T-helper 9 cell (primary cell): ENCODE results near the gene CMSS1.

Source experiments
- DNase-seq: peaks from one replicate; pipeline ENCODE4 v3.0.0-alpha.2; 2020

Gene CMSS1

GRCh38 chr3:99961756-99962515 lies 144.3 kb downstream of the CMSS1 start:
- DNase-seq = no peak

GRCh38 chr3:99962703-99963102 lies 145.0 kb downstream of the CMSS1 start:
- DNase-seq = no peak

DNA sequence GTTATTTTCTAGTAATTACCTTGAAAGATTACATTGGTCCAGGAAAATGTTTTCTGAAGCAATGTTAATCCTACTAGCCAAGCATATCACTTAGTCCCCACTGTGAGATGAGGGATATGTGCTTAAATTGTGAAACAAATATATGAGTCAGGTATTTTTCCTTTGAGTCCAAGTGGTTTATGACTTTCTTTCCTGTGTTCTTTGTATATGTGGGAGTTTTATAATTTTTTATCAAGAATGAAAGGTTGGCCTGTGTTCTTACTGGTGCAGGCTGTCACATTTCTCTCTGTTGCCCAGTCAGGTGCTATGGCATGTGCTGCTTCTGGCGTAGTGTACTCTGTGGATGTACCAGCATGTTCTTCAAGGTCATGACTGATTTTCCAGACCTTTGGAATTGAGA lies 147.4 kb downstream of the CMSS1 start:
- DNase-seq = no peak

GRCh38 chr3:99965681-99966408 lies 148.2 kb downstream of the CMSS1 start:
- DNase-seq = no peak

GRCh38 chr3:99966662-99967416 lies 149.2 kb downstream of the CMSS1 start:
- DNase-seq = no peak

DNA sequence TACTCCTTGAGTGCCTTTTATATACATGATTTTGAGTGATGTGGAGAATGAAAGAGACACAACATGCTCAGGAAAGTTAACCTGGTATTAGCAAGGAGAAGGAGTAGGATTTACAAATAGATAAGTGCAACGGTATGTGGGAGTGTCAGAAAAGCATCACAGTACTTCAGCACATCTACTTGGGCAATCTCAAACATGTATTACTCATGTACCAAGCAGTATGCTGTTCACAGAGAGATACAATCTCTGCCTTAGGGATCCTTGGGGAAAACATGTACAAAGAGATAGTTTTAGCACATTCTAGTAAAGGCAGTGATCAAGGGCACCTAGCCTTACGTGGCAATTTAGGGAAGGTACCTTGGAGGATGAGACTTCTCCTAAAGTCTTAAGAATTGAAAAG lies 150.1 kb downstream of the CMSS1 start:
- DNase-seq = no peak

GRCh38 chr3:99969136-99969535 lies 151.5 kb downstream of the CMSS1 start:
- no peak for DNase-seq

DNA sequence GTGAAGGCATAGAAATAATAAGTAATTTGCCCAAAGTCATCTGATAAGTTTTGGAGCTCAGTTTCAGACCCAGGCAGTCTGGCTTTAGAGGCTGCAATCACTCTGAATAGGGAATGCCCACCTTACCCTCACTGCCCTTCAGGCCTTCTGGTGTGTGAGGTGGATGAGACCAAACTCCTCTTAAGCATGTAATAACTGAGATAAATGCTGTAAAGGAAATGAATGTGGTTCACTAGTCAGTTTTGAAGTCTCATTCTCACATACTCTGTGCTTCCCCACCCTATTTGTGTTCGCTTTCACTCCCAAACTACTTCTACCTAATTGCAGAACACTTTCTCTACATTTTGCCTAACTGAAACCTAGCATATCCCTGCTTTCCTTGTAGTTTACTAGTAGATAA lies 152.5 kb downstream of the CMSS1 start:
- no peak for DNase-seq

- no peak for DNase-seq
Measured at GRCh38 chr3:99971761-99972160, 154.1 kb downstream of the CMSS1 start.

DNA sequence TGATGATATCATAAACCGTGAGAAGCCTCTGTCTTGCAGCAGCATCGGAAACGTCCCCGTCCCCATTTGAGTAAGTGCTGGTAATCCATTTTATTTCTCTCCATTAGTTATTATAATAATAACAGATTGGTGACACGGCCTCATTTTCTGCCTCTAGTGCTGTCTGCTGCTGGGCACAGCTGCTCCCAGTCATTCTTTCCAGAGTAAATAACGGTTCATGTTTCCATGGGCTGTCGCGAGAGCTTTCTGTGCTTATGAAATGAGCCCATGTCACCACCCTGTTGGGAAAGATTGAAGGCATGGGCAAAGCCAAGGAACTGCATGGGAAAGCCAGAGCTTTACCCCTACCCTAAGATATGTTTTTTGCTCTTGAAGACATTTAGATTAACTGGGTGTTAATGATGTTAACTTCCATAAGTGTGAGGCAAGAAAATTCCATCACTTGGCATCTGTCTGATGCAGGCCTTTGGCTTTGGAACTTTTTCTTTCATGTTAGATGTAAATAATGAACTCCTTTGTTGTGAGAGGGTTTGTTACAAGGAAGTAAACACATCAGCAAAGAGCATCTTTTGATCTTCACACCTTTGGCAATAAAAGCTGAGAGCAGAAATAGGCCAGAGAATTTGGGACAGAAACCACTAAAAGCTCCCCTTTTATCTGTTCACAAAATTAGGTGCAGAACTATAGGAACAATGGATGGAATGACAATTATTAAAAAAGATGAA lies 154.9 kb downstream of the CMSS1 start:
- no peak for DNase-seq

DNA sequence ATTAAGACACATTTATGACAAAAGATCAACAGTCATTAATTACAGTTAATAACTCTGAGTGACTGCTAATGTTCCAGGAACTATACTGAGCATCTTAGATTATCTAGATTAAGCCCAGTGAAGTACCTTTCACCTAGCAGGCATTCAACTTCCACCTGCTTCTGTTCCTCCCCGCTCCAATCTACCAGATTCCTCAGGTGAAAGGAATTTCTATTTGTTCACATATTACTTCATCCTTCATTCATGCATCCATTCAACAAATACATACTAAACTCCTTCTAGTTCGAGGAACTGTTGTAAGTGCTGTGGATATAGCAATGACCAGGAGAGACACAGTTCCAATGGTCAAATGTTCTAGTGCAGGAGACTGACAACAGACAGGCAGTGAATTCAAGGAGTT lies 157.3 kb downstream of the CMSS1 start:
- no peak for DNase-seq

DNA sequence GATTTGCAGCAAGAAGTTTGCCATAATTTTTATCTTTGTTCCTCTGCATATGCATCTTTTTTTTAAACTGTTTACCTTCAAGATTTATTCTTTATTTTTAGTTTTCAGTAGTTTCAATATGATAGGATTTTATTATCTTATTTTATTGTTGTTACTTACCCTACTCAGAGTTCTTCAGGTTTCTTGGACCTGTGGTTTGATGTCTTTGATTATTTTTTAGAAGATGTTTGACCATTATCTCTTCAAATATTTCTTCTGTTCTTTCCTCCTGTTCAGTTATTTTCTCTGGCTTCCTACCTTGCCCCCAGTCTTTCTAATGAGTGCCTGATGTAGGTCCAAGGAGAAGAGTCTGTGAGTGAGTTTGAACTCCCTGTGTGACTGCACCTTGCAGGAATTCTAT lies 158.9 kb downstream of the CMSS1 start:
- DNase-seq = no peak

- no peak for DNase-seq
Measured at GRCh38 chr3:99978221-99978620, 160.6 kb downstream of the CMSS1 start.

DNA sequence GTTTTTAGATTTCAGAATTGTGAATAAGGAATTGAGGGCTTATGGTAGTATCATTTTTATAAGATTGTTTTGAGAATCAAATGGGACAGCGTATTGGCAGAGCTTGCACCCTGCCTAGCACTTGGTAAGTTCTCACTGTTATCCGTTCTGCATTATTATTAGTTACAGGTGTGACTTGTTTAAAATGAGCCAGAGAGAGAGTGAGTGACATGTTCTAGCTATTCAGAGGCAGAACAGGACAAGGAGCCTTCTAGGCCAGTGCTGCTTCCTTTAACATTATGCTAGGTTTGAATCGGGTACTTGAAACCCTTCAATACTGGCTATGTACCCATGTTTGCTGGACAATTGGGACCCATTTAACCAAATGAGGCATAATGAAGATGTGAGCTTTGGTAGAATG lies 162.9 kb downstream of the CMSS1 start:
- no peak for DNase-seq

GRCh38 chr3:99981138-99981537 lies 163.5 kb downstream of the CMSS1 start:
- no peak for DNase-seq

DNA sequence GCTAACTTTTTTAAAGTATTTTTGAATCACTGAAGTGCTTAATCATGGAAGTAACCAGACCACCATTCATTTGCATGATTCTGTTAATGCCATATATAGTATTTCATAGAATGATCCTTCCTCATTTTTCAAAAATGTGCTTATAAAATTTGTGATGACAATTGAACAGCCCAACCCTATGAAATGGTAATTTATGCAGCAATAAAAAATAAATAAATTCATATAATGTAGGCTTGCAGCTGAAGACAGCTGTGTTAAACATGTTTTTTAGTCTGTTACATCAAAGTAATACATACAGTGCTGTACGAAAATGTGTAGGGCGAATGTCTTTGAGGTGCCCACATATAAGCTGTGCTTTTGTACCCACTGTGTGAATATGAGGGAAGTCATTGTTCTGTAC lies 165.0 kb downstream of the CMSS1 start:
- no peak for DNase-seq

DNA sequence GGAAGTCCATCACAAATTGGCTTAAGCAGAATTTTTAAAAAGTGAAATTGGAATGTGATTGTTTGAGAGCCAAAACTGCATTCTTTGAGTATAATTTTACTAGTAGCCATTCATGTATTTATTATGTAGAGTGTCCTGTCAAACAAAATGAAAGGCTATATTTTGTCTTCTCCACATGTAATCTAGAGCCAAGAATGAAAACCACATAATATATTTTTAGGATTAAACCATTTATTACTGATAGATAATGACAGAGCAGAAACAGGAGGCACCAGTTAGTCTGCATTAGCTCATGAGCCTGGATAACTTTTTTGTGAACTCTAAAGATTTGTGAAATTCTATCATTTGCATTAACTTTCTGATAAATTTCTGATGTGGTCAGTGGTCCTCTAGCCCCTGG lies 166.5 kb downstream of the CMSS1 start:
- no peak for DNase-seq

- DNase-seq = no peak
Measured at GRCh38 chr3:99984668-99985067, 167.0 kb downstream of the CMSS1 start.

- DNase-seq = no peak
Measured at GRCh38 chr3:99990179-99990578, 172.5 kb downstream of the CMSS1 start.

- DNase-seq = no peak
Measured at GRCh38 chr3:99997293-99997692, 179.6 kb downstream of the CMSS1 start.

DNA sequence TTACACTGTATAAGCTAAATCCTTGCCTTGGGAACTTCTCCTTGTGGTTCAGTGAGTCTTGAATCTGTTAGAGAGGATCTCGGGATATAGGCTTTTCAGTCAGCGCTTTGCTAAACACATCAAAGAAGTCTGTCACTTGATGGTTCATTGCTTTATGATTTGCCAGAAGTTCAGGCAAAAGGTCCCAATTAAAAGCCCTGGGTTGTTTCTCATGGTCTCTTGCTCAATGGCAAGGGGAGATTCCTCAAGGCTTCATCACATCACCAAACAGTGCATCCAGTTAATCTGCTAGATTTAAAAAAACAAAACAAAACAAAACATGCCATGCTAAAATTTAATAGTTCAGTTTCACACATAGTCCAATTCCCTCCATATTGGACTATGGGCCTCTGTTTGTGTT lies 181.9 kb downstream of the CMSS1 start:
- no peak for DNase-seq

- DNase-seq = no peak
Measured at GRCh38 chr3:100001083-100001482, 183.4 kb downstream of the CMSS1 start.
